IPS-18c (cell line): ENCODE data around the gene SUSD6.
"Not testable (repeated sequence)": the region's sequence is repeated elsewhere in the genome, so short reads cannot be mapped to it uniquely, and the experiment has no call there.

ENCODE experiments used
- H3K4me3 ChIP-seq: 2 replicates; pipeline ENCODE4 v1.7.0; 2013; ENCODE audit warnings: low read depth, mild to moderate bottlenecking, low read length, moderate library complexity; ENCODE audit not compliant: insufficient read depth
- H3K9me3 ChIP-seq: one replicate; pipeline ENCODE4 v1.6.1; 2013; ENCODE audit warnings: mild to moderate bottlenecking, low read length, moderate library complexity; ENCODE audit not compliant: control insufficient read depth, insufficient read depth

The SUSD6 gene

GRCh38 chr14:69582829-69583228, 28.6 kb upstream of the SUSD6 start:
- Histone ChIP-seq H3K4me3 (no peak overlapping the region), H3K9me3 (no peaks in the 10 kb centered on the region)

- H3K9me3 ChIP-seq = no peaks in the 10 kb centered on the region
Observed at GRCh38 chr14:69584389-69584788, 27.0 kb upstream of the SUSD6 start.

GRCh38 chr14:69586404-69586803, 25.0 kb upstream of the SUSD6 start:
- Histone ChIP-seq H3K9me3 (no peaks in the 10 kb centered on the region), H3K4me3 (no peak overlapping the region)

More at GRCh38 chr14:69584389-69584788, 27.0 kb upstream of the SUSD6 start:
- H3K4me3 ChIP-seq = no peak overlapping the region

GRCh38 chr14:69587389-69587788, 24.0 kb upstream of the SUSD6 start:
- Histone ChIP-seq H3K4me3 (no peak overlapping the region), H3K9me3 (no peaks in the 10 kb centered on the region)

- peaks cover 2% of the 10 kb centered on the region for H3K9me3 ChIP-seq
- no peak overlapping the region for H3K4me3 ChIP-seq
Observed at GRCh38 chr14:69591317-69591716, 20.1 kb upstream of the SUSD6 start.

GRCh38 chr14:69593018-69593677, 18.2 kb upstream of the SUSD6 start:
- H3K9me3 ChIP-seq = peaks cover 2% of the 10 kb centered on the region
- H3K4me3 ChIP-seq = no peak overlapping the region

- no peak overlapping the region for H3K4me3 ChIP-seq
- peaks cover 2% of the 10 kb centered on the region for H3K9me3 ChIP-seq
Observed at GRCh38 chr14:69594846-69595245, 16.6 kb upstream of the SUSD6 start.

GRCh38 chr14:69595336-69595735, 16.1 kb upstream of the SUSD6 start:
- H3K4me3 ChIP-seq = no peak overlapping the region
- H3K9me3 ChIP-seq = peaks cover 2% of the 10 kb centered on the region

- H3K9me3 ChIP-seq, H3K4me3 ChIP-seq: not testable (repeated sequence)
Observed at GRCh38 chr14:69599431-69599830, 12.0 kb upstream of the SUSD6 start.

- no peaks in the 10 kb centered on the region for H3K9me3 ChIP-seq
- no peak overlapping the region for H3K4me3 ChIP-seq
Observed at GRCh38 chr14:69600304-69600891, 11.0 kb upstream of the SUSD6 start.

GRCh38 chr14:69605738-69606137, 5.7 kb upstream of the SUSD6 start:
- Histone ChIP-seq H3K9me3 (no peaks in the 10 kb centered on the region), H3K4me3 (no peak overlapping the region)

- Histone ChIP-seq H3K4me3 (no peak overlapping the region), H3K9me3 (no peaks in the 10 kb centered on the region)
Observed at GRCh38 chr14:69606258-69607184, 4.9 kb upstream of the SUSD6 start.

- H3K4me3 ChIP-seq = peak overlapping the region; percentile 69
- no peaks in the 10 kb centered on the region for H3K9me3 ChIP-seq
Observed at GRCh38 chr14:69610020-69610873, 1.1 kb upstream of the SUSD6 start.

GRCh38 chr14:69610874-69611171, 573 bp upstream of the SUSD6 start:
- Histone ChIP-seq H3K9me3 (no peaks in the 10 kb centered on the region), H3K4me3 (peak overlapping the region; percentile 69)

GRCh38 chr14:69612014-69612782, 802 bp downstream of the SUSD6 start:
- Histone ChIP-seq H3K4me3 (peak overlapping the region; percentile 69), H3K9me3 (no peaks in the 10 kb centered on the region)

- H3K9me3 ChIP-seq = no peaks in the 10 kb centered on the region
- H3K4me3 ChIP-seq = peak overlapping the region; percentile 69; the same call in 1 of the 2 replicates
Observed at GRCh38 chr14:69612783-69613130, 1.4 kb downstream of the SUSD6 start.
